OCI-LY7 (cell line): ENCODE measurements around the gene ANKRD7. TPM values are rescaled to one million over a fixed set of nuclear protein-coding genes. Genes with fewer than 3 reads are reported as not detected.

Experiments
- BruUV-seq: library from RNA; stranded (reverse); fragments of 400-500 nt; replicated peaks from 2 replicates; lab custom pipeline; 2021; lab: Mats Ljungman, UMichigan
- CTCF ChIA-PET: fragments of 300-600 bp; sonication (Branson Sonifier 250); formaldehyde crosslinking; loops from one replicate; lab custom pipeline; 2022; ENCODE audit warnings: antibody characterized with exemption; ENCODE audit not compliant: unreplicated experiment; lab: Charles Lee
- POLR2A ChIA-PET: fragments of 300-600 bp; sonication (Branson Sonifier 250); formaldehyde crosslinking; loops from one replicate; lab custom pipeline; 2022; ENCODE audit warnings: antibody characterized with exemption; lab: Charles Lee
- DNase-seq: peaks from one replicate; pipeline ENCODE4 v3.0.0-alpha.2; 2015; ENCODE audit warnings: low spot score
- H2AFZ ChIP-seq: fragments of 200-600 bp; sonication (generic), shearing (Covaris generic); 2 replicates; pipeline ENCODE4 v1.6.1; 2014; ENCODE audit warnings: mild to moderate bottlenecking, antibody characterized with exemption, low read length, moderate library complexity
- H3K27ac ChIP-seq: fragments of 200-600 bp; sonication (generic); 2 replicates; pipeline ENCODE4 v1.5.1; 2014; ENCODE audit warnings: mixed run types, low read depth, mild to moderate bottlenecking, moderate library complexity, low read length, inconsistent platforms; ENCODE audit not compliant: poor library complexity, severe bottlenecking
- H3K36me3 ChIP-seq: fragments of 200-600 bp; sonication (generic); 2 replicates; pipeline ENCODE4 v1.6.1; 2014; ENCODE audit warnings: mild to moderate bottlenecking, antibody characterized with exemption, low read length, moderate library complexity, mixed read lengths; ENCODE audit not compliant: insufficient read depth
- H3K4me1 ChIP-seq: fragments of 200-600 bp; sonication (generic); 2 replicates; pipeline ENCODE4 v1.5.1; 2014; ENCODE audit warnings: mild to moderate bottlenecking, low read length; ENCODE audit not compliant: insufficient read depth, poor library complexity, severe bottlenecking
- H3K4me2 ChIP-seq: fragments of 200-600 bp; sonication (generic); 2 replicates; pipeline ENCODE4 v1.6.1; 2014; ENCODE audit warnings: mild to moderate bottlenecking, low read length
- H3K4me3 ChIP-seq: fragments of 200-600 bp; sonication (generic); 2 replicates; pipeline ENCODE4 v1.5.1; 2014; ENCODE audit warnings: mild to moderate bottlenecking, low read depth, low read length; ENCODE audit not compliant: poor library complexity, severe bottlenecking
- H3K79me2 ChIP-seq: fragments of 200-600 bp; sonication (generic); 2 replicates; pipeline ENCODE4 v1.6.1; 2016; ENCODE audit warnings: low read depth, mild to moderate bottlenecking, low read length, moderate library complexity, mixed read lengths; ENCODE audit not compliant: insufficient read depth
- H3K9me2 ChIP-seq: fragments of 200-600 bp; sonication (generic); 2 replicates; pipeline ENCODE4 v1.6.1; 2016; ENCODE audit warnings: mild to moderate bottlenecking, low read length, mixed read lengths; ENCODE audit not compliant: insufficient read depth
- H3K9me3 ChIP-seq: fragments of 200-600 bp; sonication (generic); 2 replicates; pipeline ENCODE4 v1.6.1; 2014; ENCODE audit warnings: mild to moderate bottlenecking, mixed run types, low read length, mixed read lengths
- H4K20me1 ChIP-seq: fragments of 200-600 bp; sonication (generic); 2 replicates; pipeline ENCODE4 v1.6.1; 2014; ENCODE audit warnings: mild to moderate bottlenecking, antibody characterized with exemption, low read length, moderate library complexity, mixed read lengths; ENCODE audit not compliant: insufficient read depth
- EZH2phosphoT487 ChIP-seq: fragments of 200-600 bp; sonication (generic); IDR thresholded peaks from 2 replicates; pipeline ENCODE4 v1.6.1; 2018; ENCODE audit warnings: low read depth, borderline replicate concordance, mild to moderate bottlenecking, mixed run types, antibody characterized with exemption, low read length, moderate library complexity, mixed read lengths
- intact Hi-C: fragments of 100-400 bp; cut with micrococcal nuclease; formaldehyde crosslinking; loops from one replicate; pipeline ENCODE4 v1.10.0; 2022; ENCODE audit not compliant: unreplicated experiment
- total RNA-seq, 2 experiments: library from RNA; depleted of rRNA in 1 of 2; stranded (reverse); fragments of >200 nt in 1 of 2; shearing (Covaris generic) in 1 of 2; gene quantifications; 2 replicates each; pipeline ENCODE4 v1.2.3, GENCODE V29; 2014 to 2022
- TF ChIP-seq, protein P1 (sequence below): fragments of 200-600 bp; sonication (generic); conservative IDR thresholded peaks from 2 replicates; pipeline ENCODE4 v1.5.1; 2014; ENCODE audit warnings: mild to moderate bottlenecking, antibody characterized with exemption, low read length, moderate library complexity, mixed read lengths

ANKRD7 gene
- total RNA-seq, 2 experiments from 2014 or later = 0.38 to 2.3 TPM

DNA sequence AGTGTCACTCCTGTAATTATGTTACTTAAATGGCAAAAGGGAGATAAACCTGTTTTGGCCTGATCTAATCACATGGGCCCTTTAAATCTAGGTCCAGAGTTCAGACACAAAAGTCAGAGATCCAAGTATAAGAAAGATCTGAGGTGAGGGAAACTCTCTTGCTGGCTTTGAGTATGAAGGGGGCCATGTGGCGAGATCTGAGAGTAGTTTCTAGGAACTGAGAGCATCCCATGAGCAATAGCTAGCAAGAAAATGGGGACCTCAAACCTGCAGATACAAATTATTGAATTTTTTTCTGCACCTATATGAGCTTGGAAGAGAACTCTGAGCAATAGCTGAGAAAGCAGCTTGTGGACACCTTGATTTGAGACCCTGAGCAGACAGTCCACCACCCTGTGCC is 27.6 kb downstream of the ANKRD7 start:
- no peak overlapping the region for H3K4me3 ChIP-seq
- POLR2A ChIA-PET = interaction anchor here (1.3 kb wide), 1 partner anchor 31 kb away, joined by 3 read pairs; no protein-coding TSS in a partner anchor
- no peaks in the 10 kb centered on the region for H3K79me2 ChIP-seq
- no peak overlapping the region for H2AFZ ChIP-seq
- no TSS peak for BruUV-seq
- TF ChIP-seq EZH2phosphoT487 = no peak
- TF ChIP-seq, protein P1, sequence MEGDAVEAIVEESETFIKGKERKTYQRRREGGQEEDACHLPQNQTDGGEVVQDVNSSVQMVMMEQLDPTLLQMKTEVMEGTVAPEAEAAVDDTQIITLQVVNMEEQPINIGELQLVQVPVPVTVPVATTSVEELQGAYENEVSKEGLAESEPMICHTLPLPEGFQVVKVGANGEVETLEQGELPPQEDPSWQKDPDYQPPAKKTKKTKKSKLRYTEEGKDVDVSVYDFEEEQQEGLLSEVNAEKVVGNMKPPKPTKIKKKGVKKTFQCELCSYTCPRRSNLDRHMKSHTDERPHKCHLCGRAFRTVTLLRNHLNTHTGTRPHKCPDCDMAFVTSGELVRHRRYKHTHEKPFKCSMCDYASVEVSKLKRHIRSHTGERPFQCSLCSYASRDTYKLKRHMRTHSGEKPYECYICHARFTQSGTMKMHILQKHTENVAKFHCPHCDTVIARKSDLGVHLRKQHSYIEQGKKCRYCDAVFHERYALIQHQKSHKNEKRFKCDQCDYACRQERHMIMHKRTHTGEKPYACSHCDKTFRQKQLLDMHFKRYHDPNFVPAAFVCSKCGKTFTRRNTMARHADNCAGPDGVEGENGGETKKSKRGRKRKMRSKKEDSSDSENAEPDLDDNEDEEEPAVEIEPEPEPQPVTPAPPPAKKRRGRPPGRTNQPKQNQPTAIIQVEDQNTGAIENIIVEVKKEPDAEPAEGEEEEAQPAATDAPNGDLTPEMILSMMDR = no peak
- no peaks in the 10 kb centered on the region for H3K36me3 ChIP-seq
- H4K20me1 ChIP-seq = no peaks in the 10 kb centered on the region
- H3K9me2 ChIP-seq = no peaks in the 10 kb centered on the region
- intact Hi-C loops = loop anchor here (10.0 kb wide), 1 partner anchor 923 kb away; no protein-coding TSS in a partner anchor
- CTCF ChIA-PET = no interaction called here
- H3K27ac ChIP-seq = no peak overlapping the region
- no peak for DNase-seq
- H3K4me1 ChIP-seq = no peaks in the 10 kb centered on the region
- no peaks in the 10 kb centered on the region for H3K9me3 ChIP-seq
- H3K4me2 ChIP-seq = no peak overlapping the region

DNA sequence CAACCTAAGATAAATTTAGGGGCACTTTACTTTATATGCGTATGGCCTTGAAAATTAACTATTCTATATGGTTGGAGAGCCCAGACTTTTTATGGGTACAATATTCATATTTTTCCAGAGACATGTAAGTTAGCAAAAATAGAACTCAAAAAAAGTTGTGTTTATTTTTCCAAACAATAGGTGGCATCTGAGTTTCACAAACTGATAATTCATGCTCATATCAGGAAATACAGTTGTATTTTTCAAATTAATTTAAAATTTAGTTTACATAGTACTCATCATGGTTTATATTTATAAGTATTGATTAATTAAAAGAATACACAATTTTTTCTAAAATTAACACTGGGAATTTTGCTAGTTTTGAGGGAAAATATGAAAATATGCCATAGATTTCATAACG is 34.6 kb downstream of the ANKRD7 start:
- no peaks in the 10 kb centered on the region for H3K9me3 ChIP-seq
- TF ChIP-seq, protein P1 = peak; percentile 65
- no peak for TF ChIP-seq EZH2phosphoT487
- CTCF ChIA-PET = no interaction called here
- H3K4me2 ChIP-seq = no peak overlapping the region
- DNase-seq = no peak
- POLR2A ChIA-PET = interaction anchor here (0.5 kb wide), 1 partner anchor 91 kb away, joined by 3 read pairs; no protein-coding TSS in a partner anchor
- H2AFZ ChIP-seq = no peak overlapping the region
- no peaks in the 10 kb centered on the region for H4K20me1 ChIP-seq
- H3K4me3 ChIP-seq = no peak overlapping the region
- BruUV-seq = no TSS peak
- no peaks in the 10 kb centered on the region for H3K9me2 ChIP-seq
- no peak overlapping the region for H3K27ac ChIP-seq
- no peaks in the 10 kb centered on the region for H3K4me1 ChIP-seq
- H3K36me3 ChIP-seq = no peaks in the 10 kb centered on the region
- intact Hi-C loops = loop anchor here (2.0 to 10.0 kb wide), 2 partner anchors 332 to 916 kb away; no protein-coding TSS in a partner anchor
- no peaks in the 10 kb centered on the region for H3K79me2 ChIP-seq

DNA sequence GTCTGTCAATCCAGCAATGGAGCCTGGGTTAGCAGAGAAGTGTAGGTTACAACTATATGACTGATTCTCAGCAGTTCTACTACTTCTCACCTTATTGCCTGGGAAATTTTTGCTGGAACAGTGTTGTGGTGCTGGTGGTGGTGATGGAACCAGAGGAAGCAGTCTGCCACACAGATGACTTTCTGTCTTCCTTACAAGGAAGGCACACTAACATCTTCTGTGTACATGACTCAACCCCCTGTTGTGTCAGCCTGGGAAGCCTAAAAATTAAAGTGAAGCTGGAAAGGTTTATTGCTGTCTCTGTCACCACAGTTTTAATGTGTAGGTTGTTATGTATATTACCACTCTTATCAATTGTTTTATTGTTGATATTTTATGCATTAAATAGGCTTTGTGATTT is 40.3 kb downstream of the ANKRD7 start:
- no peaks in the 10 kb centered on the region for H3K9me2 ChIP-seq
- no peaks in the 10 kb centered on the region for H3K4me1 ChIP-seq
- CTCF ChIA-PET = no interaction called here
- no TSS peak for BruUV-seq
- H3K4me2 ChIP-seq = no peak overlapping the region
- H3K4me3 ChIP-seq = no peak overlapping the region
- intact Hi-C loops = no loop called here
- no peaks in the 10 kb centered on the region; the same call in 1 of the 2 replicates for H4K20me1 ChIP-seq
- TF ChIP-seq, protein P1 = no peak
- TF ChIP-seq EZH2phosphoT487 = no peak
- H3K36me3 ChIP-seq = no peaks in the 10 kb centered on the region
- H3K27ac ChIP-seq = no peak overlapping the region
- no peaks in the 10 kb centered on the region for H3K79me2 ChIP-seq
- no peak overlapping the region for H2AFZ ChIP-seq
- H3K9me3 ChIP-seq = no peaks in the 10 kb centered on the region
- POLR2A ChIA-PET = interaction anchor here (0.5 kb wide), 1 partner anchor 1256 kb away, joined by 4 read pairs; no protein-coding TSS in a partner anchor
- DNase-seq = no peak
